GM12892 (cell line): ENCODE results near the gene HCK.

Experiments used
- DNase-seq: peaks from one replicate; pipeline ENCODE4 v3.0.0; 2011; ENCODE audit not compliant: insufficient read length
- FAIRE-seq: peaks from 2 replicates; lab custom pipeline; 2011; peaks lifted over from hg19 to GRCh38; lab: Jason Lieb, UNC
- POLR2A ChIP-seq: IDR thresholded peaks from 2 replicates; pipeline ENCODE4 v1.6.1; 2011; ENCODE audit warnings: low read depth, low read length, control low read depth
- POLR2AphosphoS5 ChIP-seq: IDR thresholded peaks from 2 replicates; pipeline ENCODE4 v1.6.1; 2011; ENCODE audit warnings: low read depth, low read length, control low read depth
- TAF1 ChIP-seq: IDR thresholded peaks from 2 replicates; pipeline ENCODE4 v1.6.1; 2011; ENCODE audit warnings: low read depth, mild to moderate bottlenecking, control low read depth, low read length, borderline replicate concordance

The HCK gene

DNA sequence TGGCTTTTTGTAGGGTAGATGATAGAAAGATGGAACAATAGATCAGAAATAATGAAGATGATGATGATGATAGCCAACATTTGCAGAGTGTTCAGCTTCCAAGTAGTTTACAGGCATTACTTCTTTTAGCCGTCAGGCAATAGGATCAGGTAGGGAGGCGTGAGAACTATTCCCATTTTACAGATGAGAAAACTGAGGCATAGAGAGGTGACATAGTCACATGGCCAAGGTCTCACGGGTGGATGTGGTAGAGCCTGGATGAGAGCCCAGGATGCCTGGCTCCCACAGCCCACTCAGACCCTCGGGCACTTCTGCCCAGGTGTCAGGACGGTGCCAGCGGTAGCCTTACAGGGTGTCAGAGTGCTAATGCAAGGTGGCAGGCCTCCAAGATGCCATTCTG lies 31.4 kb downstream of the HCK start:
- TF ChIP-seq TAF1 (no peak), POLR2A (no peak), POLR2AphosphoS5 (no peak)
- DNase-seq = no peak
- no peak for FAIRE-seq

DNA sequence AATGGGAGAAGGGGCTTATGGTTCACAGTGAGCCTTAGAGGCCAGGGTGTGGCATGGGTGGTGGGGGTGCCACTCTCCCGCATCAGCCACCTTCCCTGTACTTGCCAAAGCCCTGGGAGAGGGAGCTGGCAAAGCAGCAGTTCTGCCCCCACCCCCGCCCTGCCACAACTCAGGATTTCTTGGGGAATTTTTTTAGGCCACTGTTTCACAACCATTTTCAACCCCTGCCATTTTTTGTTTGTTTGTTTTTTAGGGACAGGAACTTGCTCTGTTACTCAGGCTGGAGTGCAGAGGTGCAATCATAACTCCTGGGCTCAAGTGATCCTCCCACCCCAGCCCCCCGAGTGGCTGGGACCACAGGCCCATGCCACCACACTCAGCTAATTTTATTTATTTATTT lies 35.0 kb downstream of the HCK start:
- no peak for FAIRE-seq

DNA sequence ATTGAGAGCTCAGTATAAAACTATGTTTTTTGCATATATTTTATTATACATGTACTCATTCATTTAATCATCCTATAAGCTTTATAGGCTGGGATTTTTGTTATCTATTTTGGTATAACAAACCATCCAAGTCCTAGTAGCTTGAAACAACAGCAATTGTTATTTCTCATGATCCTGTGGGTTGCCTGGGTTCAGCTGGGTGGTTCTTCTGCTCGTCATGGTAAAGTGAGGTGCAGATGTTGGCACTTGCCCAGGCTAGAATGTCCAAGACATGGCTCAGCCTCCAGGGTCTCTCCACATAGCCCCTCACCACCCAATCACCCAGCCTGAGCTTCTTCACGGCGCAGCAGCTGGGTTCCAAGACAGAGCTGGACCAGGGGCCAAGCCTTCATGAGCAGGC lies 36.7 kb downstream of the HCK start:
- DNase-seq (no peak), FAIRE-seq (no peak)
- TF ChIP-seq TAF1 (no peak), POLR2AphosphoS5 (no peak), POLR2A (no peak)

More for the DNA sequence above, 35.0 kb downstream of the HCK start:
- TF ChIP-seq POLR2AphosphoS5 (no peak), POLR2A (no peak), TAF1 (no peak)
- no peak for DNase-seq

DNA sequence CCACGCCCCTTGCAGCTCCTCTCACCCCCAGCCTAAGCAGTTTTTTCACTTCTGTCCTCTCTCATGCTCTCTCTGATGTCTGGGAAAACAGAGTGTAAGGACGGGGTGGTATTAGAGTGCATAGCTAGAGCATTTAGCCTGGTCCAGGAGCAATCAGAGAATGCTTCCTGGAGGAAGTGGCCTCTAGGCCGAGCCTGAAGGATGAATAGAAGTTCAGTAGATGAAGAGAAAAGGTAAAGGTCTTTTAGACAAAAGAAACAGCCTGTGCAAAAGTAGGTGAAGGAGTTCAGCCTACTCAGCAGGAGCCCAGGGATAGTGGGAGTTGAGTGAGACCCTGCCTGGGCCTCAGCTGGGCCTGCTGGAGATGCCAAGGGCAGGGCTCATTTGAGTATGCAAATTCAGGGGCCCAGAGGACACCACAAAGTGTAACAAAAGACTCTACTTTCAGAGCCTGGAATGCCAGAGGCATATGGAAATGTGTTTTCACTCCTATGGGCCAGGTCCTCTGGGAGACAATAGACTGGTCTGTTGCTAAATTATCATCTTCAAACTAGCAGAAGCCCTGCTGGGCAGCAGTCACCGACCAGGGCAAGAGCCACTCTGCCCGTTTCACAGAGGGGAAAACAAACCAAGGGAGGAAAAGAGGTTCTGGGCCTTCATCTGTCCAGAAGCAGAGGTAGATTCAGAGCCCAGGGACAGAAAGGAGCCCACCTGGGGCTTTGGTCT lies 37.8 kb downstream of the HCK start:
- FAIRE-seq (no peak), DNase-seq (no peak)
- TF ChIP-seq TAF1 (no peak), POLR2AphosphoS5 (no peak), POLR2A (no peak)

DNA sequence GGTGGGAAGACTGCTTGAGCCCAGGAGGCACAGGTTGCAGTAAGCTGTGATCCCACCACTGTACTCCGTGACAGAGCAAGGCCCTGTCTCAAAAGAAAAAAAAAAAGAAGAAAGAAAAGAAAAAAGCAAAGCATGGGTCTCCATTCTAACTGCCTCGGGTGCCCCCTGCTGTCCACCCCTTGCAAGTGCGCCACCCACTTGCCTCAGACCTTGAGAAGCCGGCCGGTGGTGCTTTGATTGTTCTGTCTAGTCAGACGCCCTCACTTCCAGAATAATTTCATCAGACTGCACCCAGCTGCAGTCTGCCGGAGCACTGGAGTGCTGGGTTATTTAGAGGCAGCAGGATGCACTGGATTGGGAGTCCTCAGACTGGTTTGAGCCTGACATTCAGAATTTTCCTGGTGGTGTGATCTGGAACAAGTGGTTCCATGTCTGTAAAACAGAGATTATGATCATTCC lies 39.9 kb downstream of the HCK start:
- FAIRE-seq (peak; percentile 56), DNase-seq (peak; percentile 49)
- TF ChIP-seq TAF1 (no peak), POLR2A (no peak), POLR2AphosphoS5 (no peak)

DNA sequence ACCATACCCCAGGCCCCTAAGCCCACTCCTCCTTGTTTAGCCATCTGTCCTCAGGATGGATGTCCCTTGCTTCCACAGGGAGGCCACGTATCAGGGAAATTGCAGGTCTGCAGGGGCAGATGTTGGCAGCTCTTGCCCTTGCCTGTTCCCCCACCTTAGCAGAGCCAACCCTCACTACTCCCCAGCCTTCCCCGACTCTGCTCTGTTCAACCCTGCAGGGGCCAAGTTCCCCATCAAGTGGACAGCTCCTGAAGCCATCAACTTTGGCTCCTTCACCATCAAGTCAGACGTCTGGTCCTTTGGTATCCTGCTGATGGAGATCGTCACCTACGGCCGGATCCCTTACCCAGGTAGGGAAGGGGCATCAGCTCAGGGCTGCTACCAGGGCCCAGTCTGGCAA lies 46.7 kb downstream of the HCK start:
- TF ChIP-seq TAF1 (no peak), POLR2AphosphoS5 (no peak), POLR2A (no peak)
- no peak for DNase-seq
- FAIRE-seq = no peak

DNA sequence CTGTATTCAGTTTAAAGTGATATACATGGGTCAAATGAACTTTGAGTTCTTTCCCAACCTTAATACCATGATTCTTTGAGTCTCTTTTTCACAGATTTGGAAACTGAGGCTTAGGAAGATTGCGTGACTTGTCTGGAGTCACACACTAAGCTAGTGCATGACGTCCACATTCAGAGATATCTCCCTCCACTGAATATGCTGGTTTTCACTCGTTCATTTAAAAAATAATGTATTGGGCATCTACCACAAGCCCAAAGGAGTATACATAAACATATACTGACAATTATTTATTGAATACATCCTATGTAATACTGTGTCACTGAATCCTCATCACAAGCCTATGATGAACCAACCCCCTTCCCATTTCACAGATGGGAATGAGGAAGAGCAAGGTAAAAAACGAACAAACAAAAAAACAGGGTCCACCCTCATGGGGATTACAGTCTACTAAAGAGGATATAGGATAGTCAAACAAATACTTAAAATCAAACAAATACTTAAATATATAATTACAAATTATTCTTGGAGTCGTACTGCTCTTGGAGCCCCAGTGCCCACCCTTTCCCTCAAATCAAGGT lies 56.9 kb downstream of the HCK start:
- FAIRE-seq = no peak
- no peak for DNase-seq
- TF ChIP-seq TAF1 = no peak
- no peak for TF ChIP-seq POLR2AphosphoS5
- TF ChIP-seq POLR2A = no peak

DNA sequence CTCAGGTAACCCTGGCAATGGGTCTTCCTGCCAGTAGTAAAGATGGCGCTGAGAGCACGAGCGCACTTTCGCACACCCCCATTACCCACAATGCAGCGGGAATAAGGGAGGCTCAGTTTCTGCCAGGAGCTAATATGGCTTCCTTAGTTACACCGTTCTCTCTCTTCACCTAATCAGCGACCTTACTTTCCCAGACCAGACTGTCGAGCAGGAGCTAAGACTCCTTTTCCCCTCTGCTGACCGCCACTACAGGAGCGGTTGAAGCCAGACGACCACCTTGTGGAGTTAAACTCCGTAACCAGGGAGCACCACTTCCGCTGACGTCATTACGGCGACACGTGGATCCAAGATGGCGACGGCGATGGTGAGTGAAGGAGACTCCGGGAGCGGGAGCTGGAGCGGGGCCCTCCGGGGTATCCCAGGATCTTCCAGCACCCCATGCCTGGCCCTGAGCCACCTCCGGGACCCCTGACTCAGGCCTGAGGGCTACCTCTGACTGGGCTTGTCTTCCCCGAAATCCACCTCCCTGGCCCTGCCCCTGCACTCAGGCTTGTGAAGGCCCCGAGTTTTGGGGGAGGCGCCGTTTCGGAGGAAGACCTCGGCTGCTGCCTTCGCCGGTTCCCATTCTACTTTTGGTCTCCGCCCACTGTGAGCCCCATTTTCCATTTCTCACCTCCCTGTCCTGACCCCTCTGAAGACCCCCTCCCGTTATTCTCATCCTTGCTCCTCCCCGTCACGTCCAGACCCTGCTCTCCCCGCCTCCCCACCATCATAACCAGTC lies 57.5 kb downstream of the HCK start, which contains the start of gene TM9SF4:
Gene TM9SF4 (plus strand): TSS at position 323 of the 781 bp plus-strand sequence. CDS start 27 bp downstream, at position 350.
- peak; percentile 90 for FAIRE-seq
- peak; percentile 96 for TF ChIP-seq TAF1
- TF ChIP-seq POLR2A = peak; percentile 95
- peak; percentile 86 for TF ChIP-seq POLR2AphosphoS5
- peak; percentile 69 for DNase-seq

DNA sequence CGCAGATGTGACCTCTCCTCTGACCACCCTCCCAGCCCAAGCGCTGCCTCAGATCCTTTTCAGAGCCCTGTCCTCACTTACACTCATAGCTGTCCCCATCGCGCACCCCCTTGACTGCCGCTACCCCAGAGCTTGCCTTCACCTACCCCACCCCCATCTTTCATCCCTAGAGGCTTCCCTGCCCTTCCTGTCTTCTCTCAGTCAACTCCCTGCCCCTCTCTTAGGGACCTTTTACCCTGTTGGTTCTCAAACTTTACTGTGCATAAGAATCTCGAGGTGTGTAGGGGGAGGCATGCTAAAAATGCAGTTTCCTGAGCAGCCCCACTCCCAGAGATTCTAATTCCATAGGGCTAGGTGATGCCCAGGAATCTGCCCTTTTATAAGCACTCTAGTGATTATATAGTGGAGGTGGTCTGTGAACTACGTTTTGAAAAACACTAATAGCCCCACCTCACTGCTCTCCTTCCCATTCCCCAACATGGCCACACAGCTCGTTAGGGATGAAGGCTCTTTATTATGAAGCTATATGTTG lies 58.2 kb downstream of the HCK start:
- TF ChIP-seq TAF1 = no peak
- no peak for TF ChIP-seq POLR2A
- no peak for TF ChIP-seq POLR2AphosphoS5
- no peak for FAIRE-seq
- no peak for DNase-seq

DNA sequence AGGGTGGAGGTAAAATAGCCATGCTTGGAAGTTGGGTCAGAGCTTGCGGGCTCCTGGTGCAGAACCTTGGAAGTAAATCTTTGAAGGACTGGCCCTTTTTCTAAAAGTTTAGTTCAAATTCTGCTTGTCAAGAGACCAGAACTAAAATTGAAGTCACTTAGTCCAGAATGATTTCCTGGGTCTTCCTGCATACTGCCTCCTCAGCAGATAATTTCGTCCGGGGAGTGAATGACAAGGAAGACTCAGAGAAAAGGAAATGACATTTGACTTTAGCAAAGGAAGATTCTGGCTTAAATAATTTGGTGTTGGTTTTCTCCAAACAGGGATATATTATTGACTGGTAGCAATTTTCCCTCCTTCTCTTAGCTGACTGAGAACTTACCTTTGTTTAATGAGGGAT lies 58.7 kb downstream of the HCK start:
- DNase-seq (no peak), FAIRE-seq (no peak)
- TF ChIP-seq POLR2AphosphoS5 (no peak), TAF1 (no peak)

DNA sequence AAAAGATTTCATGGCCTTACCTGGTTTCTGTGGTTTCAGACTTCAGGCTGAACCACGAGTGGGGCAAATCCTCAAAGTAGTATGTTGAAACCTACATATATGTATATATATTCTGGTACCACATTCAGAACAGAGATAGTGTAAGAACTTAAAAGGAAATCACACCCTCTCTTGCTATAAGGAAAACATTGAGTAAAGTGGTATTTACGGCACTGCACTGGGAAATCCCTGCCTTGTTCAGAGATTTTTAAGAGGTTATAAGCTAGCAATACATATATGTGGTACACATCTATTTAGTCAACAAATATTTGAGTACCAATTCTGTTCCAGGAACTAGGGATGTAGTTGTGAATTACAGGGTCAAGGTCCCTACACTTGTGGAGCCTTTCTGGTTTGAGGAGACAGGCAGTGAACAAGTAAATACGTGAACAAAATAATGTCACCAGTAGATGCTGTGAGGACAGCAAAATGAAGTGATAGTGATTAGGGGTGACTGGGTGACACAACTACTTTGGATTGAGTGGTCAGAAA lies 59.2 kb downstream of the HCK start:
- FAIRE-seq (no peak), DNase-seq (no peak)
- TF ChIP-seq POLR2AphosphoS5 (no peak), POLR2A (no peak), TAF1 (no peak)
